HEK293 (cell line): ENCODE data around the gene EYS.

Experiments
- SCRT2 ChIP-seq: fragments of 450-650 bp; formaldehyde crosslinking; IDR thresholded peaks from 2 replicates; pipeline ENCODE4 v1.5.1; 2016; ENCODE audit warnings: missing biosample characterization, missing genetic modification characterization
- ZIC2 ChIP-seq: fragments of 450-650 bp; formaldehyde crosslinking; IDR thresholded peaks from 2 replicates; pipeline ENCODE4 v1.5.1; 2016; ENCODE audit warnings: missing biosample characterization, missing genetic modification characterization
- ZNF76 ChIP-seq: fragments of 450-650 bp; formaldehyde crosslinking; IDR thresholded peaks from 2 replicates; pipeline ENCODE4; 2016; ENCODE audit warnings: low read depth, missing biosample characterization, missing genetic modification characterization, borderline replicate concordance
- ZXDB ChIP-seq: fragments of 450-650 bp; formaldehyde crosslinking; IDR thresholded peaks from 2 replicates; pipeline ENCODE4 v1.5.1; 2016; ENCODE audit warnings: missing biosample characterization, missing genetic modification characterization
- TF ChIP-seq, protein P1 (sequence below): fragments of 450-650 bp; formaldehyde crosslinking; IDR thresholded peaks from 2 replicates; pipeline ENCODE4 v1.5.1; 2016; ENCODE audit warnings: missing biosample characterization, missing genetic modification characterization
- TF ChIP-seq, protein P2 (sequence below): fragments of 450-650 bp; formaldehyde crosslinking; IDR thresholded peaks from 2 replicates; pipeline ENCODE4 v1.5.1; 2016; ENCODE audit warnings: missing biosample characterization, missing genetic modification characterization
- TF ChIP-seq, protein P3 (sequence below): fragments of 450-650 bp; formaldehyde crosslinking; IDR thresholded peaks from 2 replicates; pipeline ENCODE4 v1.5.1; 2016; ENCODE audit warnings: missing biosample characterization, missing genetic modification characterization, low read depth

DNA sequence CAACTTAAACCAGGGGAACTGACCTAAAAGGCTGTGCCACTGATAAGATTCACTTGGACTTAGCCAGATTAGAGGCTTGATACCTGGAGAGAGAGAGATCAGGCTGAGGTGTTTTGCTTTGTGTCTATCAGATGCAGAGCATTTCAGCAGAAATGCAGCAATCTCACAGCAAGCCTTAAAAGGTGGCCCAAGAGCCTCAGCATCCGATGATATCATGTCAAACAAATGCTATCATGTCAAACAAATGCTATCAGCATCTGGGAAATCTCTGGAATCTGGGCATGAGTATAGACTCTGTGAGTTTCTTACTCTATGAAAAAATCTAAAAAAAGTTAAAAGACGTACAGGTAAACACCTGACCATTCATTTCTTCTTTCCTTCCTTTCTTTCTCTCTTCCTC is 718.9 kb downstream of the EYS start:
- TF ChIP-seq, protein P1, sequence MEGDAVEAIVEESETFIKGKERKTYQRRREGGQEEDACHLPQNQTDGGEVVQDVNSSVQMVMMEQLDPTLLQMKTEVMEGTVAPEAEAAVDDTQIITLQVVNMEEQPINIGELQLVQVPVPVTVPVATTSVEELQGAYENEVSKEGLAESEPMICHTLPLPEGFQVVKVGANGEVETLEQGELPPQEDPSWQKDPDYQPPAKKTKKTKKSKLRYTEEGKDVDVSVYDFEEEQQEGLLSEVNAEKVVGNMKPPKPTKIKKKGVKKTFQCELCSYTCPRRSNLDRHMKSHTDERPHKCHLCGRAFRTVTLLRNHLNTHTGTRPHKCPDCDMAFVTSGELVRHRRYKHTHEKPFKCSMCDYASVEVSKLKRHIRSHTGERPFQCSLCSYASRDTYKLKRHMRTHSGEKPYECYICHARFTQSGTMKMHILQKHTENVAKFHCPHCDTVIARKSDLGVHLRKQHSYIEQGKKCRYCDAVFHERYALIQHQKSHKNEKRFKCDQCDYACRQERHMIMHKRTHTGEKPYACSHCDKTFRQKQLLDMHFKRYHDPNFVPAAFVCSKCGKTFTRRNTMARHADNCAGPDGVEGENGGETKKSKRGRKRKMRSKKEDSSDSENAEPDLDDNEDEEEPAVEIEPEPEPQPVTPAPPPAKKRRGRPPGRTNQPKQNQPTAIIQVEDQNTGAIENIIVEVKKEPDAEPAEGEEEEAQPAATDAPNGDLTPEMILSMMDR (tag by site-specific recombination) = no peak
- TF ChIP-seq, protein P2, sequence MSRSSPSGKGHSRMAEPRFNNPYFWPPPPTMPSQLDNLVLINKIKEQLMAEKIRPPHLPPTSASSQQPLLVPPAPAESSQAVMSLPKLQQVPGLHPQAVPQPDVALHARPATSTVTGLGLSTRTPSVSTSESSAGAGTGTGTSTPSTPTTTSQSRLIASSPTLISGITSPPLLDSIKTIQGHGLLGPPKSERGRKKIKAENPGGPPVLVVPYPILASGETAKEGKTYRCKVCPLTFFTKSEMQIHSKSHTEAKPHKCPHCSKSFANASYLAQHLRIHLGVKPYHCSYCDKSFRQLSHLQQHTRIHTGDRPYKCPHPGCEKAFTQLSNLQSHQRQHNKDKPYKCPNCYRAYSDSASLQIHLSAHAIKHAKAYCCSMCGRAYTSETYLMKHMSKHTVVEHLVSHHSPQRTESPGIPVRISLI (tag by site-specific recombination) = no peak
- TF ChIP-seq ZIC2 (no peak), ZNF76 (no peak), SCRT2 (tag by site-specific recombination) (no peak), ZXDB (tag by site-specific recombination) (no peak)
- TF ChIP-seq, protein P3, sequence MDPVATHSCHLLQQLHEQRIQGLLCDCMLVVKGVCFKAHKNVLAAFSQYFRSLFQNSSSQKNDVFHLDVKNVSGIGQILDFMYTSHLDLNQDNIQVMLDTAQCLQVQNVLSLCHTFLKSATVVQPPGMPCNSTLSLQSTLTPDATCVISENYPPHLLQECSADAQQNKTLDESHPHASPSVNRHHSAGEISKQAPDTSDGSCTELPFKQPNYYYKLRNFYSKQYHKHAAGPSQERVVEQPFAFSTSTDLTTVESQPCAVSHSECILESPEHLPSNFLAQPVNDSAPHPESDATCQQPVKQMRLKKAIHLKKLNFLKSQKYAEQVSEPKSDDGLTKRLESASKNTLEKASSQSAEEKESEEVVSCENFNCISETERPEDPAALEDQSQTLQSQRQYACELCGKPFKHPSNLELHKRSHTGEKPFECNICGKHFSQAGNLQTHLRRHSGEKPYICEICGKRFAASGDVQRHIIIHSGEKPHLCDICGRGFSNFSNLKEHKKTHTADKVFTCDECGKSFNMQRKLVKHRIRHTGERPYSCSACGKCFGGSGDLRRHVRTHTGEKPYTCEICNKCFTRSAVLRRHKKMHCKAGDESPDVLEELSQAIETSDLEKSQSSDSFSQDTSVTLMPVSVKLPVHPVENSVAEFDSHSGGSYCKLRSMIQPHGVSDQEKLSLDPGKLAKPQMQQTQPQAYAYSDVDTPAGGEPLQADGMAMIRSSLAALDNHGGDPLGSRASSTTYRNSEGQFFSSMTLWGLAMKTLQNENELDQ (tag by site-specific recombination) = no peak
